HG02938 (cell line): ENCODE data around the gene SEMA4F.
A peak's percentile ranks its signal among the peaks of the same experiment; 100 is the strongest.

ENCODE experiments used
- ATAC-seq: cut with Tn5 transposase; IDR thresholded peaks from one replicate; pipeline ENCODE4 v1.9.1; 2021; ENCODE audit warnings: mild to moderate bottlenecking, moderate library complexity; ENCODE audit not compliant: unreplicated experiment

Gene SEMA4F

GRCh38 chr2:74659462-74659861, 5.4 kb downstream of the SEMA4F start:
- no peak for ATAC-seq

GRCh38 chr2:74668087-74668486, 14.0 kb downstream of the SEMA4F start:
- ATAC-seq = no peak

GRCh38 chr2:74670263-74670662, 16.2 kb downstream of the SEMA4F start:
- no peak for ATAC-seq

GRCh38 chr2:74671479-74671878, 17.4 kb downstream of the SEMA4F start:
- ATAC-seq = no peak

GRCh38 chr2:74673826-74674528, 19.9 kb downstream of the SEMA4F start:
- no peak for ATAC-seq

- no peak for ATAC-seq
Observed at GRCh38 chr2:74675090-74675489, 21.0 kb downstream of the SEMA4F start.

- no peak for ATAC-seq
Observed at GRCh38 chr2:74676331-74676730, 22.3 kb downstream of the SEMA4F start.

- no peak for ATAC-seq
Observed at GRCh38 chr2:74679615-74680014, 25.6 kb downstream of the SEMA4F start.

- no peak for ATAC-seq
Observed at GRCh38 chr2:74682501-74682900, 28.5 kb downstream of the SEMA4F start.

GRCh38 chr2:74685408-74685807, 31.4 kb downstream of the SEMA4F start:
- ATAC-seq = no peak

- ATAC-seq = no peak
Observed at GRCh38 chr2:74688881-74689280, 34.8 kb downstream of the SEMA4F start.

- ATAC-seq = no peak
Observed at GRCh38 chr2:74689671-74690070, 35.6 kb downstream of the SEMA4F start.

- peak; percentile 81 for ATAC-seq
Observed at GRCh38 chr2:74690571-74690970, 36.5 kb downstream of the SEMA4F start.

- ATAC-seq = no peak
Observed at GRCh38 chr2:74691929-74692328, 37.9 kb downstream of the SEMA4F start.

GRCh38 chr2:74693213-74693612, 39.2 kb downstream of the SEMA4F start:
- ATAC-seq = no peak

GRCh38 chr2:74693668-74694067, 39.6 kb downstream of the SEMA4F start:
- ATAC-seq = no peak

GRCh38 chr2:74694281-74694680, 40.2 kb downstream of the SEMA4F start:
- ATAC-seq = no peak

GRCh38 chr2:74695663-74696062, 41.6 kb downstream of the SEMA4F start:
- no peak for ATAC-seq

GRCh38 chr2:74696829-74697228, 42.8 kb downstream of the SEMA4F start:
- no peak for ATAC-seq

GRCh38 chr2:74700643-74701372, 46.8 kb downstream of the SEMA4F start:
- ATAC-seq = no peak

GRCh38 chr2:74702001-74702715, 48.1 kb downstream of the SEMA4F start:
- no peak for ATAC-seq

- no peak for ATAC-seq
Observed at GRCh38 chr2:74703373-74703772, 49.3 kb downstream of the SEMA4F start.
